Left lung (tissue), 10 donors: ENCODE measurements around the gene PAX5. TPM values are rescaled to one million over a fixed set of nuclear protein-coding genes. Genes with fewer than 3 reads are reported as not detected.

Experiments
- ATAC-seq: fragments of 200-7000 bp; cut with Tn5 transposase; one replicate; pipeline ENCODE4 v1.9.1; 2020; ENCODE audit warnings: moderate library complexity
- DNase-seq, 4 donors: peaks; one replicate each; pipeline ENCODE4 v3.0.0-alpha.2; 2013 to 2020
- H3K27ac ChIP-seq, 2 donors: fragments of 200-600 bp; sonication (generic) in 1 of 2; one replicate each; pipeline versions ENCODE4 v1.5.0 to v1.8.0; 2020 to 2021
- H3K27me3 ChIP-seq, 2 donors: fragments of 200-600 bp; sonication (generic) in 1 of 2; one replicate each; pipeline versions ENCODE4 v1.5.0 to v1.8.0; 2020 to 2021
- H3K36me3 ChIP-seq, 2 donors: fragments of 200-600 bp; sonication (generic) in 1 of 2; one replicate each; pipeline versions ENCODE4 v1.5.0 to v1.8.0; 2020 to 2021
- H3K4me1 ChIP-seq, 2 donors: fragments of 200-600 bp; one replicate each; pipeline ENCODE4 v1.8.0; 2021
- H3K4me3 ChIP-seq, 2 donors: fragments of 200-600 bp; sonication (generic) in 1 of 2; one replicate each; pipeline versions ENCODE4 v1.5.0 to v1.8.0; 2020 to 2021; ENCODE audit warnings: mild to moderate bottlenecking in 1 of 2
- H3K9me3 ChIP-seq, 2 donors: fragments of 200-600 bp; sonication (generic) in 1 of 2; one replicate each; pipeline versions ENCODE4 v1.5.0 to v1.8.0; 2020 to 2021
- intact Hi-C, 2 donors: fragments of 100-400 bp; cut with DNase I; formaldehyde crosslinking; loops; one replicate each; pipeline versions ENCODE4 v1.11.2 to v1.14.2; 2022
- polyA plus RNA-seq, 6 donors: library from polyadenylated mRNA; unstranded; fragments of 120-200 nt; gene quantifications; one replicate each; pipeline ENCODE4 v1.2.1, GENCODE V29; 2013; ENCODE audit not compliant: insufficient read length in 6 of 6
- total RNA-seq, 2 donors: library from RNA; stranded (reverse); fragmentation: NEBNext Ultra II Directional; extraction: Animal tissue kit (Norgen Biotek cat#: 25700); gene quantifications; one replicate each; pipeline ENCODE4 v1.2.1, GENCODE V29; 2021
- TF ChIP-seq, protein P1 (sequence below), 2 donors: fragments of 200-600 bp; sonication (generic) in 1 of 2; IDR thresholded peaks; one replicate each; pipeline versions ENCODE4 v1.5.0 to v1.8.0; 2021; ENCODE audit warnings: antibody characterized with exemption in 2 of 2
- donor health status: DM: no; HTN: yes; CAD: no.
- donor health status: DM: no; HTN: no; CAD: no.

The PAX5 gene
- total and polyA plus RNA-seq, 8 donors: 0.03 to 0.65 (median 0.13) TPM

DNA sequence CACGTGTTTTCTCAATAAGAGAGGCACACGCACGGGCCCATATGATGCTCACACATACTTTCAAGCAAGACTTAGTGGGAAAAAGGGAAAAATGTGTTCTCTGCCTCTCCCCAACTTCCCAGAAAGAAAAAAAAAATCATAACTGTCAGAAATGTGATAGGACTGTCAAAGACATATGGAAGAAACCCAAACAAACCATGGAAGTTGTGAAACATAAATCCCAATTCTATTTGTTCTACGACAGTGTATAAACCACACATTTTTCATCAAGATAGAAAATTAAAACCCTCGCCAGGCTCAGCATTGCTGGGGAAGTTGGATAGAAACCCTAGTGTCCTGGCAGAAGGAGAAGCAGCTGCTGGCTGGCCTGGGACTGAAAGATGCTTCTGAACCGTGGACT lies 211.9 kb downstream of the PAX5 start:
- ATAC-seq (no peak), DNase-seq (peak in 1 of 4 donors; percentile 5)
- H3K36me3 ChIP-seq: no peaks in the 10 kb centered on the region
- H3K4me3 ChIP-seq: no peak overlapping the region
- TF ChIP-seq, protein P1, sequence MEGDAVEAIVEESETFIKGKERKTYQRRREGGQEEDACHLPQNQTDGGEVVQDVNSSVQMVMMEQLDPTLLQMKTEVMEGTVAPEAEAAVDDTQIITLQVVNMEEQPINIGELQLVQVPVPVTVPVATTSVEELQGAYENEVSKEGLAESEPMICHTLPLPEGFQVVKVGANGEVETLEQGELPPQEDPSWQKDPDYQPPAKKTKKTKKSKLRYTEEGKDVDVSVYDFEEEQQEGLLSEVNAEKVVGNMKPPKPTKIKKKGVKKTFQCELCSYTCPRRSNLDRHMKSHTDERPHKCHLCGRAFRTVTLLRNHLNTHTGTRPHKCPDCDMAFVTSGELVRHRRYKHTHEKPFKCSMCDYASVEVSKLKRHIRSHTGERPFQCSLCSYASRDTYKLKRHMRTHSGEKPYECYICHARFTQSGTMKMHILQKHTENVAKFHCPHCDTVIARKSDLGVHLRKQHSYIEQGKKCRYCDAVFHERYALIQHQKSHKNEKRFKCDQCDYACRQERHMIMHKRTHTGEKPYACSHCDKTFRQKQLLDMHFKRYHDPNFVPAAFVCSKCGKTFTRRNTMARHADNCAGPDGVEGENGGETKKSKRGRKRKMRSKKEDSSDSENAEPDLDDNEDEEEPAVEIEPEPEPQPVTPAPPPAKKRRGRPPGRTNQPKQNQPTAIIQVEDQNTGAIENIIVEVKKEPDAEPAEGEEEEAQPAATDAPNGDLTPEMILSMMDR (IDR thresholded peaks at IDR 0.05): no peak
- no peaks in the 10 kb centered on the region for H3K9me3 ChIP-seq
- intact Hi-C loops: no loop called here
- no peaks in the 10 kb centered on the region for H3K4me1 ChIP-seq
- H3K27me3 ChIP-seq: peaks cover 11 to 58% of the 10 kb centered on the region in 2 donors
- no peak overlapping the region for H3K27ac ChIP-seq

DNA sequence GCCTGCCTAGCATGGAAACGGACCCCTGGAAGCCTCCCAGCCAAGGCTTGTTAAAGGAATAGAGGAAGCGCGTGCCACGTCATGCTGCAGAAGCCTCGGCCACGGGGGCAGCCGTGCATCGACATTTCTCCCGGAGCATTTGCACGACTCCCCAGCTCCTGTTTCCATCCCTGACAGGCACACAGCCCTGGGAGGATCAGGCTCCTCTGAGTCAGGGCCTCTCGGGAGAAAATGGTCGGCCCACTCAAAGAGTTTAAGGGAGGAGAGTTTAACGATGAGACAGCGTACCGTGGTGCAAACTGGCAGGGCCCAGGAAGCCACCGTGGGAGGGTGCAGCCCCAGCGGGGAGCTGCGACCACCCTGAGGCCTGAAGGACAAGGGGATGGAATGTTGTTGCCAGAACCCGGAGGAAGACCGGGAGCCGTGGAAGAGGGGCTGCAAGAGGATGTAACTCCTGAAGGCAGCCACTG lies 213.6 kb downstream of the PAX5 start:
- no peak overlapping the region for H3K27ac ChIP-seq
- no peak for ATAC-seq

DNA sequence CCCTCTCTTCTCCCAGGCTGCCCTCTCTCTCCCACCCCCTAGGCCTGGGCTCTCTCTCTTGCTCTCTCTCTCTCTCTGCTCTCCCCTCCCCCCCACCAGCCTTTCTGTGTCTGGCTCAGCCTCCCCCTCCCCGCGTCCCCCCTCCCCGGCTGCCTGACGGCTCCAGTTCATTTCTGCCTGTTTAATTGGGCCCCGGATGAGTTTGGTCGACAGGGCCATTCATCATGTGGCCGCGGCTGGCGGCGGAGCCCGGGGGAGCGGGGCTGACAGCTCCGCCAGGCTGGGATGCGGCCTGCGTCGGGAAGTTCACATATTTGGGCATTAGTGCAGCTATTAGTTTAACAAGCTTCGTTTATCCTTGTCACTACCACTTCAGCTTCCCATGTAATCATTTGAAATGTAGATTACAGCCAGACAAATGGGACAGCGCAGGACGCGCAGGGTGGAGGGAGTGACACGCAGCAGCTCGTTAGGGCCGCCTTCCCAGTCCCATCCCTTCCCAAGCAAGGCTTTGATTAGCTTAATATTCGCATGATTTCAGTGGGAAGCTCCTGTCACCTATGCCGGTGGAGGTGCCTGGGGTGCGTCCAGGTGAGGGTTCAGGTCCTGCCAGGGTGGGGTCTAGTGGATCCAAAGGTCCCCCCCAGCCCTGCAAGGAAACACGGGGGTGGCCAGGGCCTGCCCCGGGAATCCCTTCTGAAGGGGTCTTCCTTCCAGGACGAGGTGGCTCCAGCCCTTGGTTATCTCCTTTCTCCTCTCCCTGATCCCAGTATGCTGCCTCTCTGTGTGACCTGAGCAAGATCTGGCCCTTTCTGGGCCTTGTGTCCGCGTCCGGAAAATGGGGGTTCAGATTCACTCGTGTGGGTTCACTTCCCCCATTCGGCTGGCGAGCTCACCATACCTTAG lies 214.8 kb downstream of the PAX5 start:
- DNase-seq (peak in 2 of 4 donors; percentile 17 to 24), ATAC-seq (peak; percentile 30)
- Histone ChIP-seq H3K27me3 (peaks cover 11 to 60% of the 10 kb centered on the region in 2 donors), H3K4me3 (no peak overlapping the region), H3K4me1 (no peaks in the 10 kb centered on the region), H3K9me3 (no peaks in the 10 kb centered on the region), H3K36me3 (no peaks in the 10 kb centered on the region), H3K27ac (no peak overlapping the region)
- intact Hi-C loops: no loop called here
- TF ChIP-seq, protein P1 (IDR thresholded peaks at IDR 0.05): no peak

More for the DNA sequence above, 213.6 kb downstream of the PAX5 start:
- TF ChIP-seq, protein P1 (IDR thresholded peaks at IDR 0.05): no peak
- Histone ChIP-seq H3K9me3 (no peaks in the 10 kb centered on the region), H3K4me3 (no peak overlapping the region), H3K4me1 (no peaks in the 10 kb centered on the region), H3K27me3 (peaks cover 11 to 66% of the 10 kb centered on the region in 2 donors), H3K36me3 (no peaks in the 10 kb centered on the region)
- no peak for DNase-seq
- intact Hi-C loops: no loop called here

DNA sequence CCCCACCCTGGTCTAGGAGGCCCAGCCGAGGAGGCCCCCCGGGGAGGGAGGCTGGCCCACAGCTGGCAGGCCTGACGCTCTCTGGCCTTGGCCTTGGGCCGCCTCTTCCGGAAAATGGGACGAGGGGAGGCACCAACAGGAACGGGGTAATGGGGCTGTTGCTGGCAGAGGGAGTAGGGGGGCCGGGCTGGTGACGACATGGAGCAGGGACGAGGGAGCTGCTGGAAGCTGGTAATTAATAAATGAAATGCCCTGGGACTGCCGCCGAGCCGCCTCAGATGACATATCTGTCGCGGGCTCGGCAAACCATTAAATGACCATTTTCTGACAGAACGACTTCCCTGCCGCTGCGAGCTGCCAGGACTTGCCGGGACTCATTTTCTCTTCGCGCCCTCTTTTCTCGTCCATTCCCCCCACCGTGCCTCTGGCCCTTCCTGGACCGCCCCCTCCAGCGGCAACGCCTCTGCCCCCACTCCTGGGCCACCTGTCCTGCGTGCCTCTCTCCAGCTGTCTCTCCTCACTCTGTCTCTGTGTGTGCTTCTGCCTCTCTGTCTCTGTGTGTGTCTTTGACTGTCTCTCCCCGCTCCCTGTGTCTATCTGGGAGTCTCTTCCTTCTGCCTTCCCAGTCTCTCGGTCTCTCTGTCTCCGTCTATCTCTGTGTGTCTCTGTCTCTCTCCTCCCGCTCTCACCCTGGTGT lies 215.7 kb downstream of the PAX5 start:
- DNase-seq: peak in 2 of 4 donors; percentile 18 to 28
- Histone ChIP-seq H3K9me3 (no peaks in the 10 kb centered on the region), H3K4me1 (no peaks in the 10 kb centered on the region), H3K36me3 (no peaks in the 10 kb centered on the region), H3K27me3 (peaks cover 11 to 59% of the 10 kb centered on the region in 2 donors), H3K4me3 (no peak overlapping the region), H3K27ac (no peak overlapping the region)
- peak; percentile 41 for ATAC-seq
- TF ChIP-seq, protein P1 (IDR thresholded peaks at IDR 0.05): no peak
- intact Hi-C loops: no loop called here
